H9 (cell line): ENCODE measurements around the gene DOCK9. TPM values are rescaled to one million over a fixed set of nuclear protein-coding genes. Genes with fewer than 3 reads are reported as not detected.

ENCODE experiments used
- DNase-seq: peaks from one replicate; pipeline ENCODE4 v3.0.0-alpha.2; 2017
- H2AFZ ChIP-seq: one replicate; pipeline ENCODE4 v1.6.1; 2013; ENCODE audit warnings: mild to moderate bottlenecking, low read length, control low read depth, moderate library complexity
- H2AK5ac ChIP-seq: 2 replicates; pipeline ENCODE4 v1.6.1; 2013; ENCODE audit warnings: low read length, control low read depth, mixed read lengths; ENCODE audit not compliant: insufficient read length
- H2BK120ac ChIP-seq: one replicate; pipeline ENCODE4 v1.6.1; 2013; ENCODE audit warnings: low read depth, mild to moderate bottlenecking, low read length, control low read depth, inconsistent platforms; ENCODE audit not compliant: poor library complexity, severe bottlenecking
- H2BK12ac ChIP-seq: 2 replicates; pipeline ENCODE4 v1.6.1; 2013; ENCODE audit warnings: low read length, control low read depth, mixed read lengths, low read depth; ENCODE audit not compliant: insufficient read length
- H2BK15ac ChIP-seq: 2 replicates; pipeline ENCODE4 v1.6.1; 2013; ENCODE audit warnings: low read depth, low read length, control low read depth
- H2BK20ac ChIP-seq: one replicate; pipeline ENCODE4 v1.6.1; 2013; ENCODE audit warnings: low read depth, mild to moderate bottlenecking, low read length, control low read depth, inconsistent platforms; ENCODE audit not compliant: poor library complexity, severe bottlenecking
- H2BK5ac ChIP-seq: 2 replicates; pipeline ENCODE4 v1.6.1; 2013; ENCODE audit warnings: low read length, control low read depth, mixed read lengths; ENCODE audit not compliant: insufficient read length
- H3K14ac ChIP-seq: 2 replicates; pipeline ENCODE4 v1.6.1; 2013; ENCODE audit warnings: low read length, control low read depth; ENCODE audit not compliant: insufficient read depth
- H3K18ac ChIP-seq: 2 replicates; pipeline ENCODE4 v1.6.1; 2013; ENCODE audit warnings: low read depth, mild to moderate bottlenecking, mixed read lengths, low read length, control low read depth; ENCODE audit not compliant: insufficient read length
- H3K23ac ChIP-seq: 2 replicates; pipeline ENCODE4 v1.6.1; 2013; ENCODE audit warnings: low read length, control low read depth, mixed read lengths, low read depth; ENCODE audit not compliant: insufficient read length
- H3K23me2 ChIP-seq: 2 replicates; pipeline ENCODE4 v1.6.1; 2013; ENCODE audit warnings: low read depth, mild to moderate bottlenecking, mixed read lengths, low read length, control low read depth; ENCODE audit not compliant: insufficient read length, poor library complexity, severe bottlenecking
- H3K27ac ChIP-seq: 2 replicates; pipeline ENCODE4 v1.5.1; 2013; ENCODE audit warnings: low read length, control low read depth, mixed read lengths, low read depth; ENCODE audit not compliant: insufficient read length
- H3K27me3 ChIP-seq: 2 replicates; pipeline ENCODE4 v1.6.1; 2013; ENCODE audit warnings: low read length, control low read depth, inconsistent platforms; ENCODE audit not compliant: insufficient read depth
- H3K4ac ChIP-seq: 2 replicates; pipeline ENCODE4 v1.6.1; 2013; ENCODE audit warnings: low read depth, mild to moderate bottlenecking, control low read depth, inconsistent platforms, low read length, moderate library complexity
- H3K4me1 ChIP-seq: 2 replicates; pipeline ENCODE4 v1.6.1; 2013; ENCODE audit warnings: low read length, control low read depth, inconsistent platforms; ENCODE audit not compliant: insufficient read depth
- H3K4me2 ChIP-seq: 2 replicates; pipeline ENCODE4 v1.6.1; 2013; ENCODE audit warnings: low read length, control low read depth, mixed read lengths; ENCODE audit not compliant: insufficient read length, insufficient read depth
- H3K56ac ChIP-seq: 2 replicates; pipeline ENCODE4 v1.6.1; 2013; ENCODE audit warnings: low read depth, mild to moderate bottlenecking, mixed read lengths, low read length, control low read depth; ENCODE audit not compliant: insufficient read length
- H3K79me1 ChIP-seq: 2 replicates; pipeline ENCODE4 v1.6.1; 2013; ENCODE audit warnings: low read depth, mild to moderate bottlenecking, moderate library complexity, low read length, control low read depth, inconsistent platforms; ENCODE audit not compliant: insufficient read depth, poor library complexity, severe bottlenecking
- H3K79me2 ChIP-seq: 2 replicates; pipeline ENCODE4 v1.6.1; 2013; ENCODE audit warnings: low read length, control low read depth, inconsistent platforms; ENCODE audit not compliant: insufficient read depth
- H3K9ac ChIP-seq: 2 replicates; pipeline ENCODE4 v1.6.1; 2013; ENCODE audit warnings: low read length, control low read depth, mixed read lengths; ENCODE audit not compliant: insufficient read length; ENCODE audit errors: extremely low read depth
- H3K9me3 ChIP-seq: one replicate; pipeline ENCODE4 v1.6.1; 2013; ENCODE audit warnings: low read depth, low read length, inconsistent platforms; ENCODE audit not compliant: control insufficient read depth
- H3T11ph ChIP-seq: one replicate; pipeline ENCODE4 v1.6.1; 2013; ENCODE audit warnings: mild to moderate bottlenecking, low read length, control low read depth, inconsistent platforms
- H4K20me1 ChIP-seq: one replicate; pipeline ENCODE4 v1.6.1; 2013; ENCODE audit not compliant: control insufficient read depth, insufficient read length, insufficient read depth
- H4K5ac ChIP-seq: 2 replicates; pipeline ENCODE4 v1.6.1; 2013; ENCODE audit warnings: low read depth, mild to moderate bottlenecking, mixed read lengths, low read length, control low read depth; ENCODE audit not compliant: insufficient read length
- H4K8ac ChIP-seq: replicated peaks from 2 replicates; pipeline ENCODE4 v1.6.1; 2013; ENCODE audit warnings: low read length, control low read depth, mixed read lengths, low read depth; ENCODE audit not compliant: insufficient read length
- H4K91ac ChIP-seq: 2 replicates; pipeline ENCODE4 v1.6.1; 2013; ENCODE audit warnings: low read depth, mild to moderate bottlenecking, moderate library complexity, mixed read lengths, low read length, control low read depth; ENCODE audit not compliant: insufficient read length
- H3K27ac Mint-ChIP-seq, 3 experiments: 2 replicates in 2 of 3; 3 replicates in 1 of 3; pipeline ENCODE4 v1.8.0; 2020 to 2021; ENCODE audit warnings: mixed read lengths in 3 of 3, mild to moderate bottlenecking in 1 of 3, moderate library complexity in 1 of 3
- H3K27me3 Mint-ChIP-seq: 2 replicates; pipeline ENCODE4 v1.8.0; 2021; ENCODE audit warnings: low read depth, mild to moderate bottlenecking, moderate library complexity, mixed read lengths
- H3K36me3 Mint-ChIP-seq, 3 experiments: 2 replicates in 2 of 3; 3 replicates in 1 of 3; pipeline ENCODE4 v1.8.0; 2020 to 2021; ENCODE audit warnings: low read depth in 3 of 3, mixed read lengths in 3 of 3; ENCODE audit not compliant: insufficient read depth in 1 of 3
- H3K4me1 Mint-ChIP-seq, 2 experiments: 2 replicates each; pipeline ENCODE4 v1.8.0; 2020; ENCODE audit warnings: mixed read lengths in 2 of 2
- H3K4me3 Mint-ChIP-seq, 2 experiments: 2 replicates in 1 of 2; 3 replicates in 1 of 2; pipeline ENCODE4 v1.8.0; 2020 to 2021; ENCODE audit warnings: mild to moderate bottlenecking in 2 of 2, mixed read lengths in 2 of 2, moderate library complexity in 1 of 2
- H3K9me3 Mint-ChIP-seq, 2 experiments: 2 replicates in 1 of 2; 3 replicates in 1 of 2; pipeline ENCODE4 v1.8.0; 2020; ENCODE audit warnings: mild to moderate bottlenecking in 2 of 2, mixed read lengths in 2 of 2, moderate library complexity in 1 of 2
- CTCF ChIP-seq: fragments of 200-600 bp; sonication (generic); conservative IDR thresholded peaks from 3 replicates; pipeline ENCODE4 v1.8.0; 2021; ENCODE audit warnings: antibody characterized with exemption, mild to moderate bottlenecking
- WGBS: extraction: QIAGEN DNeasy Blood & Tissue Kit; methylation state at CpG from one replicate; pipeline ENCODE4 v1.1.7; 2013; ENCODE audit warnings: missing lambda C conversion rate, low lambda C conversion rate, mixed read lengths; ENCODE audit not compliant: insufficient read length; ENCODE audit errors: extremely low coverage; 5-methylcytosine and 5-hydroxymethylcytosine counted together
- total RNA-seq: library from RNA; stranded (reverse); gene quantifications from 2 replicates; pipeline ENCODE4 v1.2.1, GENCODE V29; 2021

DOCK9 gene
- total RNA-seq, 1 experiment from 2014 or later = 23.0 TPM

GRCh38 chr13:98986226-98986846 is 8.5 kb upstream of the DOCK9 start:
- DNase-seq = no peak
- Histone ChIP-seq H4K5ac (no peak overlapping the region), H2BK120ac (no peak overlapping the region), H3K9me3 (no peaks in the 10 kb centered on the region), H4K8ac (no peak overlapping the region), H2BK20ac (no peak overlapping the region), H3K18ac (no peak overlapping the region), H3K79me2 (no peaks in the 10 kb centered on the region), H3K56ac (no peak overlapping the region), H3K79me1 (no peaks in the 10 kb centered on the region), H3K14ac (no peak overlapping the region), H2AFZ (no peak overlapping the region), H4K20me1 (no peaks in the 10 kb centered on the region), H3K23ac (no peak overlapping the region), H2BK12ac (no peak overlapping the region), H3K23me2 (no peaks in the 10 kb centered on the region), H3K4me2 (no peak overlapping the region), H3K27me3 (no peaks in the 10 kb centered on the region), H2BK15ac (no peak overlapping the region), H2AK5ac (no peak overlapping the region), H3K9ac (no peak overlapping the region), H3K27ac (no peak overlapping the region), H2BK5ac (no peak overlapping the region), H3T11ph (no peak overlapping the region), H3K4me1 (peaks cover 6% of the 10 kb centered on the region; the same call in 1 of the 2 replicates), H4K91ac (no peak overlapping the region), H3K4ac (no peak overlapping the region)
- Mint-ChIP-seq H3K9me3 (no peaks in the 10 kb centered on the region), H3K4me3 (no peak overlapping the region), H3K4me1 (peaks cover 25 to 28% of the 10 kb centered on the region in 2 experiments), H3K27ac (no peak overlapping the region), H3K36me3 (no peaks in the 10 kb centered on the region), H3K27me3 (no peaks in the 10 kb centered on the region)
- no peak for TF ChIP-seq CTCF
- WGBS = no CpG with 5 or more reads among the region's 8 CpGs
